Lung (tissue), 12 donors: Measurements from ENCODE around the gene NBPF6. TPM values are rescaled to one million over a fixed set of nuclear protein-coding genes. Genes with fewer than 3 reads are reported as not detected.
"Not testable (repeated sequence)": the region's sequence is repeated elsewhere in the genome, so short reads cannot be mapped to it uniquely, and the experiment has no call there.

ENCODE experiments used
- ATAC-seq: fragments of 200-7000 bp; cut with Tn5 transposase; one replicate; pipeline ENCODE4 v1.9.1; 2020; ENCODE audit warnings: moderate number of reproducible peaks; ENCODE audit not compliant: insufficient read depth, low FRiP score
- DNase-seq, 3 donors: peaks; one replicate each; pipeline ENCODE4 v3.0.0-alpha.2; 2013 to 2017
- H3K27ac ChIP-seq, 2 donors: one replicate each; pipeline ENCODE4 v1.5.1; 2013; ENCODE audit warnings: mild to moderate bottlenecking in 2 of 2, moderate library complexity in 2 of 2, control low read depth in 1 of 2, inconsistent platforms in 1 of 2, low read depth in 1 of 2, low read length in 1 of 2
- H3K27me3 ChIP-seq, 3 donors: one replicate each; pipeline ENCODE4 v1.5.1; 2013; ENCODE audit warnings: low read length in 2 of 3; ENCODE audit not compliant: control insufficient read depth in 3 of 3, insufficient read depth in 3 of 3
- H3K36me3 ChIP-seq, 4 donors: one replicate each; pipeline ENCODE4 v1.5.1; 2013; ENCODE audit warnings: low read length in 4 of 4, mild to moderate bottlenecking in 1 of 4, moderate library complexity in 1 of 4; ENCODE audit not compliant: control insufficient read depth in 4 of 4, insufficient read depth in 4 of 4
- H3K4me1 ChIP-seq, 5 donors: one replicate each; pipeline ENCODE4 v1.5.1; 2013; ENCODE audit warnings: low read length in 5 of 5, mild to moderate bottlenecking in 2 of 5, moderate library complexity in 1 of 5; ENCODE audit not compliant: control insufficient read depth in 5 of 5, insufficient read depth in 5 of 5
- H3K4me3 ChIP-seq: one replicate; pipeline ENCODE4 v1.5.1; 2013; ENCODE audit warnings: mild to moderate bottlenecking, control low read depth, moderate library complexity
- H3K9ac ChIP-seq, 2 donors: one replicate each; pipeline ENCODE4 v1.5.1; 2013; ENCODE audit warnings: low read length in 2 of 2, control low read depth in 1 of 2; ENCODE audit not compliant: insufficient read depth in 1 of 2
- H3K9me3 ChIP-seq, 4 donors: one replicate each; pipeline ENCODE4 v1.5.1; 2013; ENCODE audit warnings: low read length in 3 of 4, mild to moderate bottlenecking in 1 of 4, moderate library complexity in 1 of 4; ENCODE audit not compliant: control insufficient read depth in 4 of 4, insufficient read depth in 3 of 4
- CTCF ChIP-seq: IDR thresholded peaks from 2 replicates; pipeline ENCODE4 v1.5.1; 2012; ENCODE audit warnings: mild to moderate bottlenecking; ENCODE audit errors: control extremely low read depth, extremely low read depth
- WGBS, 2 donors: extraction: QIAGEN DNeasy Blood & Tissue Kit; methylation state at CpG; one replicate each; pipeline ENCODE4 v1.1.7; 2013; 5-methylcytosine and 5-hydroxymethylcytosine counted together
- polyA plus RNA-seq, 2 donors: library from polyadenylated mRNA; stranded (reverse); fragments of 200-250 nt; gene quantifications; one replicate each; pipeline ENCODE4 v1.2.1, GENCODE V29; 2013
- total RNA-seq, 2 donors: library from RNA; depleted of rRNA in 1 of 2; stranded (reverse); fragments of >200 nt in 1 of 2; gene quantifications; one replicate each; pipeline ENCODE4 v1.2.1, GENCODE V29; 2014 to 2021
- donor health status: control.
- donor health status: control.
- donor health status: Bipolar disorder and iron deficiency.
- donor health status: healthy.
- donor health status: DM: yes; HTN: yes; CAD: no.

The NBPF6 gene
- total and polyA plus RNA-seq, 4 donors, result 0.02 TPM; not detected in 3

- peaks cover 0 to 6% (median 3%) of the 10 kb centered on the region in 4 donors for H3K9me3 ChIP-seq
- no peak overlapping the region for H3K4me3 ChIP-seq
- no peak for DNase-seq
- no peaks in the 10 kb centered on the region for H3K27me3 ChIP-seq
- no peak overlapping the region for H3K27ac ChIP-seq
- WGBS, 2 donors, result 96 to 98% methylated on average over 2 of the region's 2 CpGs
- ATAC-seq, result no peak
- H3K4me1 ChIP-seq, result no peaks in the 10 kb centered on the region
- TF ChIP-seq CTCF, result no peak
- no peak overlapping the region for H3K9ac ChIP-seq
- H3K36me3 ChIP-seq, result no peaks in the 10 kb centered on the region
Observed at GRCh38 chr1:108478429-108479015, 28.4 kb downstream of the NBPF6 start.

DNA sequence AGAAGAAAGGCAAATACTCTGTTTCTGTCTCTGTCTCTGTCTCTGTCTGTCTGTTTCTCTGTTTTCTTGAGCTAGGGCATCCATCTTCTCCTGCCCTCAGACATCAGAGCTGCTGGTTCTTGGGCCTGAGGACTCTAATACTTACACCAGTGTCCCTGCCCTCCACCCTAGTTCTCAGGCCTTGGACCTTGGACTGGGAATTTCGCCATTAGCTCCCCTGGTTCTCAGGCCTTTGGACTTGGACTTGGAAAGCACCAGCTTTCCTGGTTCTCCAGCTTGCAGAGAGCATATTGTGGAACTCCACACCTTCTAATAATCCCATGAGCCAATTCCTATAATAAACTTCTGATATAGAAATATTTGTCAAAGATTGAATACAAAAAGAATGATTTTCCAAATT lies 32.6 kb downstream of the NBPF6 start:
- Histone ChIP-seq H3K4me3 (no peak overlapping the region), H3K4me1 (no peaks in the 10 kb centered on the region), H3K9me3 (peaks cover 0 to 12% (median 5%) of the 10 kb centered on the region in 4 donors), H3K36me3 (no peaks in the 10 kb centered on the region), H3K9ac (no peak overlapping the region), H3K27me3 (no peaks in the 10 kb centered on the region), H3K27ac (no peak overlapping the region)
- DNase-seq, result no peak
- no peak for TF ChIP-seq CTCF
- 72 to 80% methylated on average over 1 of the region's 1 CpG for WGBS, 2 donors
- ATAC-seq, result no peak

- not testable (repeated sequence) for ATAC-seq, H3K27me3 ChIP-seq, DNase-seq, H3K36me3 ChIP-seq, H3K4me1 ChIP-seq, H3K9ac ChIP-seq, H3K27ac ChIP-seq, H3K4me3 ChIP-seq, H3K9me3 ChIP-seq
- WGBS, 2 donors, result 84 to 92% methylated on average over 5 of the region's 5 CpGs
Observed at GRCh38 chr1:108485990-108486389, 35.8 kb downstream of the NBPF6 start.

- H3K27ac ChIP-seq, H3K4me3 ChIP-seq, H3K9ac ChIP-seq, DNase-seq, H3K27me3 ChIP-seq, H3K36me3 ChIP-seq, ATAC-seq, H3K4me1 ChIP-seq, H3K9me3 ChIP-seq: not testable (repeated sequence)
- WGBS, 2 donors, result 93 to 96% methylated on average over 11 of the region's 11 CpGs
Observed at GRCh38 chr1:108486707-108487106, 36.6 kb downstream of the NBPF6 start.

- ATAC-seq, H3K27ac ChIP-seq, H3K9me3 ChIP-seq, H3K36me3 ChIP-seq, H3K4me1 ChIP-seq, H3K4me3 ChIP-seq, H3K9ac ChIP-seq, DNase-seq, H3K27me3 ChIP-seq: not testable (repeated sequence)
- WGBS, 2 donors, result 100% methylated on average over 1 of the region's 1 CpG
Observed at GRCh38 chr1:108495008-108495407, 44.9 kb downstream of the NBPF6 start.

DNA sequence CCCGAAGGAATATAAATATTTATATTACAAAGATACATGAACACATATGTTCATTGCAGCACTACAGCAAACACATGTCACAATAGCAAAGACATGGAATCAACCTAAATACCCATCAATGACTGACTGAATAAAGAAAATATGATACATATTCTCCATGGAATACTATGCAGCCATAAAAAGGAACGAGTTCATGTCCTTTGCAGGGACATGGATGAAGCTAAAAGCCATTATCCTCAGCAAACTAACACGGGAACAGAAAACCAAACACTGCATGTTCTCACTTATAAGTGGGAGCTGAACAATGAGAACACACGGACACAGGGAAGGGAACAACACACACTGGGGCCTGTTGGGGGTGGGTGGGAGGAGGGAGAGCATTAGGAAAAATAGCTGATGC lies 46.7 kb downstream of the NBPF6 start:
- H3K9me3 ChIP-seq, ATAC-seq, H3K4me1 ChIP-seq, H3K36me3 ChIP-seq, H3K9ac ChIP-seq, H3K27me3 ChIP-seq, DNase-seq, H3K4me3 ChIP-seq, H3K27ac ChIP-seq: not testable (repeated sequence)
- WGBS, 2 donors, result 80 to 93% methylated on average over 4 of the region's 4 CpGs
